ENCODE measurements around the gene ING4.

DNA sequence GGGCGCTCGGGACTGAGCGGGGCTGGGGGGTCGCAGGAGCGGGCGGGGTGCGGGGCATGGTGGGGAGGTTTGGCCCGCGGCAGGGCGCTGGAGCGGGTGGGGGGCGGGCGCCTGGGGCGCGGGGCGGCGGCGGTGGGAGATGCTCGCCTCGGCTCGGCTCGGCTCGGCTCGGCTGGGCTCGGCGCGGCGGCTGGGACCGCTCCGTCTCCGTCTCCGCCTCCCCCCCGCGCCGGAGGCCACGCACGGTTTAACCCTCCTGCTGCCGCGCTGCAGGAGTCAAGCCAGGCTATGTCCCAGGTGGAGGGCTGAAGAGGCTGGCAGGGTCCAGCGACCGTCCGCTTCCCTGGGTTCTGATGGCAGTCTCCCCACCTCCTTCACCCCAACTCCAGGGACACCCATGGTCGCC is 37.7 kb upstream of the ING4 start, which contains the start of gene PIANP:
- TF ChIP-seq, protein P1, sequence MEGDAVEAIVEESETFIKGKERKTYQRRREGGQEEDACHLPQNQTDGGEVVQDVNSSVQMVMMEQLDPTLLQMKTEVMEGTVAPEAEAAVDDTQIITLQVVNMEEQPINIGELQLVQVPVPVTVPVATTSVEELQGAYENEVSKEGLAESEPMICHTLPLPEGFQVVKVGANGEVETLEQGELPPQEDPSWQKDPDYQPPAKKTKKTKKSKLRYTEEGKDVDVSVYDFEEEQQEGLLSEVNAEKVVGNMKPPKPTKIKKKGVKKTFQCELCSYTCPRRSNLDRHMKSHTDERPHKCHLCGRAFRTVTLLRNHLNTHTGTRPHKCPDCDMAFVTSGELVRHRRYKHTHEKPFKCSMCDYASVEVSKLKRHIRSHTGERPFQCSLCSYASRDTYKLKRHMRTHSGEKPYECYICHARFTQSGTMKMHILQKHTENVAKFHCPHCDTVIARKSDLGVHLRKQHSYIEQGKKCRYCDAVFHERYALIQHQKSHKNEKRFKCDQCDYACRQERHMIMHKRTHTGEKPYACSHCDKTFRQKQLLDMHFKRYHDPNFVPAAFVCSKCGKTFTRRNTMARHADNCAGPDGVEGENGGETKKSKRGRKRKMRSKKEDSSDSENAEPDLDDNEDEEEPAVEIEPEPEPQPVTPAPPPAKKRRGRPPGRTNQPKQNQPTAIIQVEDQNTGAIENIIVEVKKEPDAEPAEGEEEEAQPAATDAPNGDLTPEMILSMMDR (IDR thresholded peaks at IDR 0.05), result no peak
- TF ChIP-seq EZH2 (IDR thresholded peaks at IDR 0.05), result no peak

Measured in neural progenitor cell (in vitro differentiated cells).